HG03378 (cell line): ENCODE measurements around the gene RUFY3.
"Not testable (repeated sequence)": the region's sequence is repeated elsewhere in the genome, so short reads cannot be mapped to it uniquely, and the experiment has no call there.

Source experiments
- ATAC-seq: cut with Tn5 transposase; IDR thresholded peaks from one replicate; pipeline ENCODE4 v1.9.1; 2021; ENCODE audit warnings: mild to moderate bottlenecking, moderate library complexity; ENCODE audit not compliant: unreplicated experiment

The RUFY3 gene

GRCh38 chr4:70769396-70769795 lies 47.6 kb downstream of the RUFY3 start:
- ATAC-seq, result not testable (repeated sequence)

- peak; percentile 79 for ATAC-seq
Observed at GRCh38 chr4:70772929-70773555, 51.3 kb downstream of the RUFY3 start.

- ATAC-seq, result no peak
Observed at GRCh38 chr4:70778888-70779422, 57.2 kb downstream of the RUFY3 start.

- no peak for ATAC-seq
Observed at GRCh38 chr4:70783096-70783495, 61.3 kb downstream of the RUFY3 start.

- ATAC-seq, result no peak
Observed at GRCh38 chr4:70787496-70787895, 65.7 kb downstream of the RUFY3 start.

- no peak for ATAC-seq
Observed at GRCh38 chr4:70788733-70789132, 67.0 kb downstream of the RUFY3 start.

- ATAC-seq, result no peak
Observed at GRCh38 chr4:70793626-70794025, 71.9 kb downstream of the RUFY3 start.

- peak; percentile 63 for ATAC-seq
Observed at GRCh38 chr4:70801265-70801809, 79.6 kb downstream of the RUFY3 start.

- ATAC-seq, result no peak
Observed at GRCh38 chr4:70802928-70803580, 81.3 kb downstream of the RUFY3 start.

- no peak for ATAC-seq
Observed at GRCh38 chr4:70808151-70808550, 86.4 kb downstream of the RUFY3 start.

GRCh38 chr4:70815370-70815769 lies 93.6 kb downstream of the RUFY3 start:
- no peak for ATAC-seq

GRCh38 chr4:70816894-70817293 lies 95.1 kb downstream of the RUFY3 start:
- no peak for ATAC-seq

- peak; percentile 65 for ATAC-seq
Observed at GRCh38 chr4:70818173-70818855, 96.5 kb downstream of the RUFY3 start.

GRCh38 chr4:70818921-70819320 lies 97.2 kb downstream of the RUFY3 start:
- no peak for ATAC-seq

- ATAC-seq, result no peak
Observed at GRCh38 chr4:70829015-70829414, 107.3 kb downstream of the RUFY3 start.

- no peak for ATAC-seq
Observed at GRCh38 chr4:70829492-70829891, 107.7 kb downstream of the RUFY3 start.

- no peak for ATAC-seq
Observed at GRCh38 chr4:70830054-70830453, 108.3 kb downstream of the RUFY3 start.

GRCh38 chr4:70831293-70831692 lies 109.5 kb downstream of the RUFY3 start:
- ATAC-seq, result no peak

GRCh38 chr4:70833675-70834074 lies 111.9 kb downstream of the RUFY3 start:
- no peak for ATAC-seq

GRCh38 chr4:70836081-70836480 lies 114.3 kb downstream of the RUFY3 start:
- ATAC-seq, result no peak

- ATAC-seq, result no peak
Observed at GRCh38 chr4:70838204-70838603, 116.4 kb downstream of the RUFY3 start.
